ENCODE measurements around the gene ELL2. TPM values are rescaled to one million over a fixed set of nuclear protein-coding genes. Genes with fewer than 3 reads are reported as not detected.

ELL2 gene
- total RNA-seq, result 10 to 100 TPM; 15.4 to 74.5 (median 31.1) TPM
- 10 to 100 TPM in 1 of 2 donors, 1 to 10 TPM in 1; 6.7 to 68.2 TPM for polyA plus RNA-seq
- long read RNA-seq, donor 1, partial matches to known transcripts, result 6 of 7 reads
- long read RNA-seq, donor 1, other reads (novel, unspliced or antisense), result 1 of 7 reads
- long read RNA-seq, donor 2, full-length matches to known transcripts, result 6 of 52 reads
- long read RNA-seq, donor 2, partial matches to known transcripts, result 34 of 52 reads
- long read RNA-seq, donor 2, other reads (novel, unspliced or antisense), result 12 of 52 reads
- long read RNA-seq, donor 3, full-length matches to known transcripts, result 8 of 32 reads
- long read RNA-seq, donor 3, partial matches to known transcripts, result 16 of 32 reads
- long read RNA-seq, donor 3, other reads (novel, unspliced or antisense), result 8 of 32 reads

GRCh38 chr5:95961617-95962474, at the start of gene ELL2:
ELL2 (minus strand) TSS chr5:95961851; CDS start chr5:95961721, 130 bp downstream.
- Histone ChIP-seq H3K27ac (peak within 1 kb of the TSS; percentile 94 to 100 (median 98)), H3K4me1 (peaks cover 0 to 49% (median 23%) of the 10 kb centered on the region in 12 donors), H3K27me3 (no peaks in the 10 kb centered on the region), H3K9me3 (no peaks in the 10 kb centered on the region), H3K36me3 (no peaks in the 10 kb centered on the region), H3K4me3 (peak within 1 kb of the TSS; percentile 70 to 97 (median 90))
- 1% methylated on average over 24 to 63 of the region's 63 CpGs for WGBS, 4 donors
- intact Hi-C loops (cut with DNase I), result loop anchor here (1.0 to 10.0 kb wide), 12 partner anchors 65 to 375 kb away; no protein-coding TSS in a partner anchor
- TF ChIP-seq POLR2A (IDR thresholded peaks at IDR 0.05), result peak; percentile 48 to 97
- TF ChIP-seq CTCF (IDR thresholded peaks at IDR 0.05), result no peak
- ATAC-seq (peak; percentile 89 to 95 (median 94)), DNase-seq (peak; percentile 97 to 99 (median 98))

- Histone ChIP-seq H3K4me1 (no peaks in the 10 kb centered on the region), H3K9me3 (peaks cover 0 to 4% (median 0%) of the 10 kb centered on the region in 12 donors), H3K27me3 (no peaks in the 10 kb centered on the region), H3K4me3 (no peak overlapping the region), H3K27ac (no peak overlapping the region), H3K36me3 (no peaks in the 10 kb centered on the region)
- ATAC-seq (no peak), DNase-seq (no peak)
- intact Hi-C loops (cut with DNase I), result no loop called here
- TF ChIP-seq CTCF (IDR thresholded peaks at IDR 0.05), result no peak
- TF ChIP-seq POLR2A (IDR thresholded peaks at IDR 0.05), result no peak
- 92 to 97% (median 95%) methylated on average over 3 of the region's 3 CpGs for WGBS, 4 donors
Observed at GRCh38 chr5:96008987-96009647, 47.5 kb upstream of the ELL2 start.

- WGBS, 4 donors, result 94 to 99% (median 97%) methylated on average over 1 of the region's 1 CpG
- DNase-seq (no peak), ATAC-seq (no peak)
- Histone ChIP-seq H3K27ac (no peak overlapping the region), H3K27me3 (no peaks in the 10 kb centered on the region), H3K9me3 (peaks cover 0 to 4% (median 0%) of the 10 kb centered on the region in 12 donors), H3K4me1 (no peaks in the 10 kb centered on the region), H3K36me3 (no peaks in the 10 kb centered on the region), H3K4me3 (no peak overlapping the region)
- no peak for TF ChIP-seq POLR2A (IDR thresholded peaks at IDR 0.05)
- intact Hi-C loops (cut with DNase I), result no loop called here
Observed at GRCh38 chr5:96008487-96008886, 46.8 kb upstream of the ELL2 start.

GRCh38 chr5:96007051-96007450, 45.4 kb upstream of the ELL2 start:
- H3K27ac ChIP-seq, result no peak overlapping the region
- intact Hi-C loops (cut with DNase I), result no loop called here
- H3K4me3 ChIP-seq, result no peak overlapping the region
- TF ChIP-seq POLR2A (IDR thresholded peaks at IDR 0.05) (no peak), CTCF (IDR thresholded peaks at IDR 0.05) (no peak)
- H3K27me3 ChIP-seq, result no peaks in the 10 kb centered on the region
- H3K4me1 ChIP-seq, result no peaks in the 10 kb centered on the region
- no peak for ATAC-seq
- DNase-seq, result no peak
- no peaks in the 10 kb centered on the region for H3K36me3 ChIP-seq
- 48 to 58% (median 50%) methylated on average over 1 of the region's 1 CpG for WGBS, 4 donors
- H3K9me3 ChIP-seq, result peaks cover 0 to 4% (median 0%) of the 10 kb centered on the region in 12 donors

All from heart left ventricle (tissue), 16 donors.